HG02763 (cell line): ENCODE data around the gene ZMYND10.

Experiments
- ATAC-seq: cut with Tn5 transposase; IDR thresholded peaks from one replicate; pipeline ENCODE4 v1.9.1; 2021; ENCODE audit warnings: mild to moderate bottlenecking, moderate library complexity; ENCODE audit not compliant: unreplicated experiment

Gene ZMYND10

DNA sequence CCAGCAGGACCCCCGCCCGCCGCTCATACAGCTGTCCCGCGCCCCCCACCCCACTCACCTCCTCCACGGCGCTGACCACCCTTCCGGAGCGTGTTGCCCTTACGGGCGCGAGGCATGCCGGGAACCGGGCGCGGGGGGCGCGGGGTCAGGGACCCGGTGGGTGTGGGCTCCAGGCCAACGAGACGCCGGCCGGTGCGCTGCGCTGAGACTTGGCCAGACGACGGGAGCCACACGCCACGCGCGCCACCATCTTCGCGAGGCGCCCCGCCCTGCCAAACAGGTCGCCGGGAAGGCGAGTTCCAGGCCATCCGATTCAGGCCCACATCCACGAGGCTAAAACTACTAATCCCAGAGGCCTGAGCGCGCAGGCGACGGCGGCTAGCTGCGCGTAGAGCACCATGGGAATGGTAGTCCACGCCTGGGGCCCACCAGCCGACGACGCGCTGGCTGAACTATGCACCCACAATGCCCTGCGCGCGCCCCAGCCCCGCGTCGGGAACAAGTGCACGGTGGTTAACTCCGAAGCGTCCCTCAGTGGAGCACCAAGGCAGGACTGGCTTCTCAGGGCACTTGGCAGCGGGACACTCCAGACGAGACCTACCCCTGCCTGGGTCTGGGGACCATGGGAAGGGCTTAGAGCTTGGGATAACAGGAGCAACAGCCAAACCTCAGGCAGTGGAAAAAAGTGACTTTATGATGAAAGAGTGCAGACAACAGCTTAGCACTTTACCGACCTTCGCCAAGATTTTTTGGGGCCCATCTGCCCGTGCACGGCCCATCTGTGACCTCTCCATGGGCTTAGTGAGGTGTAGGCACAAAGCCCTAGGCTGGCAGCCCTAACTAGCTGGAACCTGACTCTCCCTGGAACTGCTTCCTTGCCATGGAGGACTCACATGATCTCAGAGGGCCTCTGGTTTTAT lies 53.1 kb downstream of the ZMYND10 start, which contains the start of gene IFRD2:
IFRD2 (minus strand) TSS at position 271 of the 920 bp plus-strand sequence; CDS start at position 116, 155 bp downstream.
- ATAC-seq: peak; percentile 95
